ENCODE measurements around the gene OSBP2.

The OSBP2 gene

DNA sequence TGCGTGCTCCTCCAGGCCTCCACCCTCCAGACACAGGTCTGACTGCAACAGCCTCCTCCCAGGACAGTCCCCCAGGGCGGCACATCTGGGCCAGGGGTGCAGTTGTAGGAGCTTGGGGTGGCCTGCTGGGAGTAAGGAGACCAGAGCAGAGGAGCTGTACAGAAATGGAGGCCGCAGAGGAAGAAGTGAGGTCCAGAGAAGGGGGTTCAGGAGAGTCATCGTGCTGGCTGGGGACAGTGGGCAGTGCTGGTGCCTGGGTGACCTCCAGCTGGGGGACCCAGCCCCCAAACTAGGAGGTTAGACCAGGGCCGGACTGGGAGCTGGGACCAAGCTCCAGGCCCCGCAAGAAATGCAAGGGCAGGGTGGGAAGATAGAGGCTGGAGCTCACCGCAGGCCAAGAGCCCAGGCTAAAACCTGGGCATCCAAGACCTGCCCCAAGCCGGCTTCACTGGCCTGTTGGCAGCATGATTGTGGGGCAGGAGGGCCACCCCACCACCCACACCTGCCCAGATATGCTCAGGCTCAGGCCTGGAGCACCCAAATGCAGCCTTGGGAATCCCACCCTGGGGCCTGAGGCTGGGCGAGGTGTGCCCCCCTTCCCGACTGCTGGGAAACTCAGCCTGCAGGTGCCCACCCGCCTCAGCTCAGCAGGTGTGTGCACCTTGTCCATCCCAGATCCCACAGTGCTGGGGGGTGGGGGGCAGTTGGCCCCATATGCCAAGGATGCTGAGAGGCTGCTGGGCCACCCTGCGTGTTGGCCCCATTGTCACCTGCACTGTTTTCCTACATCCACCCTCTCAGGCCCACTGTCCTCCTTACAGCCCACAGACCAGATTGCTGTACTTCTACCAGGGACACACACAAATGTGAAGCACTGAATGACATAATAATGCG, 177.0 kb downstream of the OSBP2 start:
- DNase-seq, result no peak

DNA sequence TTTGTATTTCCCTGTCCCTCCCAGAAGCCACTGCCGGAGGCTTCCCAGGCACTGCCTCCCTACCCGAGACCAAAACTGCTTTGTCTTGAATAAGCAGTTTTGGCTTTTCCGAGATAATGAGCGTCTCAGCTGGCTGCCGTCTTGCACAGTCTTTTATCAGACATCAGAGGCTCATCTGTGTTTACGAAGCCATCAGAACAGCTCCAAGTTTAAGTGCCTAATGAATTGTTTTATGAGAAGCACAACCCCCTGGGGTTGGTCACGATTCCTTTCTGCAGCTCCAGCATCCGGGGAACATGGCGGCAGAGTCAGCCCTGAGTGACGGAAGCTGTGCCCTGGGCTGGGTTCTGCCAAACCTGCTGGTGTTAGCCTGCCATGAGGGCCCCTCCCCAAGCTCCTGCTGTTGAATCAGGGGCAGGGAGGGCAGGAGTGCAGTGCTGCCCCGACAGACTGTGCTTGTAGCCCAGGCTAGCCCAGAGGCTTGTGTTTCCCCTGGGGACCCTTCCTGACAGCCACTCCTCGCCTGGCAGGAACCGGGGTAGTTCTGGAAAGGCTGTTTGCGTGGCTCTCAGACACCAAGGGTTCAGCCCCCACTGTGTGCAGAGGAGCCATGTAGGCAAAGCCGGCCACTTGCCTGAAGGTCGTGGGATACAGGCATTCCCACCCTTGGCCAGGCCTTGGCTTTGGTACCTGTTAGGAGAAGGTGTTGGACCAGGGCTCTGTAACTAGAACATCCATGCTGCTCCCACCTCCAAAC, 177.8 kb downstream of the OSBP2 start:
- DNase-seq, result no peak

DNA sequence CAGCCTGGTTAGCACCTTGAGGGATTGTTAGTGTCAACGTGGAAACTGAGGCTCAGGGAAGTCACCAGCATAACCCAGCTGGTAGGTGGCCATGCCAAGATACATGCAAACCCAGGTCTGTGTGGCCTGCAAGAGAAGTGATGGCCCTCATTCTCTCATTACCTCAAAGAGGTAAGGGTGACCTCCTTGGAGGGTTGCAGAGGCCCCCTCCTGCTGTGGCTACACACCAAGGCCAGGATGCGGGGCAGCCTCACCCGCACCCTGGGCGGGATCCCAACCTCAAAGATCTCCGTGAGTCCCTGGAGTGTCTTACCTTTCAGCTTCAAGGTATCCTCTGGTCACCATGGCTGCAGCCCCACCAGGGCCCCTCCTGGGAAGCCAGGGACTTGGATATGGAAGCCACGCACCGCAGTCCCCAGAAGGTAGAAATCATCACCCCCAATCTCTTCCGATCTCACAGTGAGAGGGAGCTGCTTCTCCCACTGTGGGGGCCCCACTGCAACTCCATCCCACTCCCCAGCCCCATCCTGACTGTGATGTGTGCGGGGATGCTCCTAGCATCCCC, 178.5 kb downstream of the OSBP2 start:
- no peak for DNase-seq

DNA sequence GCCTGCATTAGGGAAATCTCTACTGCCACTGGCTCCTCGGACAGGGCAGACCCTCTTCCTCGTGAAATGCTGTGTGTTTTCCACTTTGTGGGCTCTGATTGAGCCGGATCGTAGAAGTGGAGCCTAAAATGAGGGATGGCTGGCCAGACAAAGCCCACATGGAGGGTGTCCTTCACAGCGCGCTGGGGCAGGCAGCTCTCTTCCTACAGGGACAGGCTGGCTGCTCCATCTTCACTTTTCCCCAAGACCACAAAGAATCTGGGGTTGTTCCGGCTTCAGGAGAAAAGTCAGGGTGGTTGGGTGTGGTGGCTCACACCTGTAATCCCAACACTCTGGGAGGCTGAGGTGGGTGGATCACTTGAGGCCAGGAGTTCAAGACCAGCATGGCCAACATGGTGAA, 179.0 kb downstream of the OSBP2 start:
- no peak for DNase-seq

DNA sequence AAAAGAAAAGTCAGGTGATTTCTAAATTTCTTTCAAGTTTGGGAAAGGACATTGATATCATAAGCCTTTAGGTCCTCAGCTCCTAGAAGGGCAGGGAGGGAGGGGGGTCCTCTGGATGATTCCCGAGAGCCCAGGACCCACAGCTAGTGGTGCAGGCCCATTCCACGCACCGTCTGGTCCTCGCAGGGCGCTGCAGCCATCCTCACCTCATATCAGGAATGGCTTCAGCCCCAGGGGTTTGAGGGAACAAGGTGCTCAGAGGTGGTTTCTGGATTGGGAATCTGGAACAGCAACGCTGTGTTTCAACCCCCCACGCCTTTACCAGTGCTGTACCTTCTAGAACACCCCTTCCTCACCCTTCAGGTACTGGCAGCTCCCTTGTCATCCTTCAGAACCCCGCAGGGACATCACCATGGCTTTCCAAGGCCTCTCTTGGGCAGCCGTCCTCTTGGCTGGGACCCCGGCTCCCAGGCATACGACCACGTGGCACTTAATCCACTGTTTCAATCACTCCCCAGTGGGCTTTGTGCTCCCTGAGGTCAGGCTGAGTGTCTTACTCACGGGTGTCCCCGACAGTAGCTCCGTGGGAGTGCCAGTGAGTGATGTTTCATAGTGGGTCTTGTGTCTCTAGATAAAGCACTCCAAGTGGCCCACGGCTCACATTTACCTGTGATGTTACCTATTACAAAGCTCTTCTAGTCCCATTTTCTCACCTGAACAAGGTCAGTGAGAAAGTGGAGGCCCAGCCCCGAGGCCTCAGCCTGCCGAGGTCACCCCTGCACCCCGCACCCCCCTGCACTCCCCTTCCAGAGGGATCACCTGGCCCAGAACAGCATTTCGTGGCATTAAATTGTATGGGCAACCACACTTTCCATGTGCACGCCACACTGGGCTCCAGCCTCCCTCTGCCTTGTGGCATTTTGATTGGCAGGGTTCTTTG, 180.0 kb downstream of the OSBP2 start:
- no peak for DNase-seq

DNA sequence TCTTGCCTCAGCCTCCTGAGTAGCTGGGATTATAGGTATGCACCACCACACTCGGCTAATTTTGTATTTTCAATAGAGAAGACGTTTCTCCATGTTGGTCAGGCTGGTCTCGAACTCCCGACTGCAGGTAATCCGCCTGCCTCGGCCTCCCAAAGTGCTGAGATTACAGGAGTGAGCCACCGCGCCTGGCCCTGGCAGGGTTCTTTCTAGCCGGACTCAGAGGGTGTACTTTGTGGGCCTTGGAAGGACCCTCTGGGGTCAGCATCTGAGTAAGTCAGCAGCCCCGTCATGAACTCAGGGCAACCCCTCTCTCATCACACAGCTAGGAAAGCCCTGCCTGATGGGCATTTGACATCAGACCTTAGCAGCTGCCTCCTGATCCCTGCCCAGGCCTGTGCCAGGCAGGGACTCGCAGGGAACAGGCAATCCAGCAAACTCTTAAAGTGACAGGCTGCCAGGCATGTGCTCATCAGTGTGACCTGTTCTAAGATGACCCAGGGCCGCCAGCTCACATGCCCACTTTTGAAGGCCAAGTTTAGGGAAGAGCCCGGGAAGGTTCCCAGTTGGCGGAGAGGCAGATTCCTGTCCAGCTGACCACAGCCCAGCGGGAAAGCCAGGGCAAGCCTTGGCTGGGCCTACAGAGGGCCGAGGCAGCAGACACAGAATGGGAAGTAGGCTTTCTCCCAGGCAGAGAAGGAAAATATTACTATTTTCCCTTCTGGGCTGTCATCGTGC, 181.0 kb downstream of the OSBP2 start:
- no peak for DNase-seq

DNA sequence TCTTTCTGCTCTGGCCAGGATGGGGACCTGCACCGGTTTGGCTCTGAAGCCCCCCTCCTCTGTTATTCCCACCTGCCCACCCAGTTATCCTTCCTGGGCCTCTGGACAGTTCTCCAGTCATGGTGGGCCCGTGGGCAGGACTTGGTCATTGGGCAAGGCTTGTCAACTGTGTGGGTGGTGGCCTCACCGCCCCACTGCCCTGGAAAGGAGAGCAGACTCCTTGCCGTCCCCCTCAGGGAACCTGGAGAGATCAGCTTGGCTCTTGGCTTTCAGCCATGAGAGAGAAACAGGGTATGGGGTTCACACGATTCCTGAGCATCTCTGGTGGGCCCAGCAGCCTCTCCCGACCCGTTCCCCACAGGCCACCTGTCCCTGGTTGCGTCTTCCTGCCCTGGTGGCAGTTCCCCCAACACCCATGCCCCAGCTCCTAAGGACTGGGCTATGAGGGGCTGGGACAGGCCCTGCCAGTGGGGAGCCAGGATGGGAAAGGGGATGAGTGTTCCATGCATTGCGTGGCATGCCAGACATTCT, 181.6 kb downstream of the OSBP2 start:
- DNase-seq, result no peak

DNA sequence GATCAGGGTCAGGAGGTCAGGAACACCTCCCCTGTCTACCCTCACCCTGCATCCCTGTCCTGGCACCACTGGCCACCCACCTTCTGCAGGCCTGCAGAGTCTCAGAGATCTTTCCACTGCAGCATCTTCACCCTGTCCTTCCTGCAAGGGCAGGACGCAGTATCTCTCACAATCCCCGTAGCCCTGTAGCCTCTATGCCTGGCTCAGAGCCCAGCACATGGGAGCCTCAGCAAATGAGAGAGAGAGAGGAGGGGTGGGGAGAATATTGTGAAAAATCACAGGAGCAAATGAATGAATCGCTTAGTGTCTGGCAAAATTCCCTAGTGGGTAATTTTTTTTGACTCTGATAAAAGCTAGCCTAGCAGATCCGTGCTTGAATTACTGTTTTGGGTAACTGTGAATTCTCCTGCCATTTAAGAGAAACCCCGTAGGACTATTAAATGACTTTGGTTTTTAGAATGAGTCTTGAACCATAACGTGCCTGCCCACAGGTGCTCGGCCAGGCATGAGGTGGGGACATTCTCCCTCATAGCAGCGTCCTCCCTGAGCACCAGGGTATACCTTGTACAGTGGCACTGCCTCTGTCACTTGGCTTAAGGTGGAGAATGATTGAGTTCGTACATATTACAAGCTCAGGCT, 182.4 kb downstream of the OSBP2 start:
- DNase-seq, result no peak

DNA sequence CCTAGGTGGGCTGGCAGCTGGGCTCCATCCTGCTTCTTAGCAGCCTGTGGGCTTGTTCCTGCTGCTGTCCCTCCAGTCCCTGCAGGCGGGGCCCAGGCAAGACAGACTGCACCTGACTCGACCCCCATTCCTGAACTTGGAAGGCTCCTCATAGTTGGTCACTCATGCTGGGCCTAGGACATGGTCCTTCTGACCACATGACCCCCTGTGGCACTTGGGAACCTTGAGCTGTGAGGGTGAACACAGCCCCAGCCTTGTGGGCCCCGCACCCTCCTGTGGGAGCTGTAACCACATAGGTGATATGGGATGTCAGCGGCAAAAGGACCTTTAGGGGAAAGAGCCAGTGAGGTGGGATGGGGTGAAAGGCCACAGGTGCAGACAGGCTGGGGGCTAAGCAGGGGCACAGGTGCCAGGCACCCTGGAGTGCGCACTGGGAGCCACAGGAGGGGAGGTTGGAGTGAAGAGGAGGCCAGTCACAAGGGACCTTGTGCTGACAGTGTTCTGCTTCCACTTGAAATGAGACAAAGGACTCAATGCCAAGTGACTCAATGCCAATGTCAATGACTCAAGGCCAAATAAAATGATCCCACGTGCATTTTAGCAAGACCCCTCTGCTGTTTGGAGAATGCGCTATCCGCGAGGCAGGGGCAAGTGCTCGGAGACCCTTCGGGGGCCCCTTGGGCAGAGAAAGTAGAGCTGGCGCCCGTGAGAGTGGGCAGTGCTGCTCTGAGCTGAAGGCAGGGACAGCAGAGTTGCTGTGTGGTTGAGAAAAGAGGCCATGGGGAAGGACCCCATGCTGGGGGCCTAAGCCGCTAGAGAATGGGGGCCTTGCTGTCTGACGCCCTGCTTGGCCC, 183.2 kb downstream of the OSBP2 start:
- DNase-seq, result no peak

DNA sequence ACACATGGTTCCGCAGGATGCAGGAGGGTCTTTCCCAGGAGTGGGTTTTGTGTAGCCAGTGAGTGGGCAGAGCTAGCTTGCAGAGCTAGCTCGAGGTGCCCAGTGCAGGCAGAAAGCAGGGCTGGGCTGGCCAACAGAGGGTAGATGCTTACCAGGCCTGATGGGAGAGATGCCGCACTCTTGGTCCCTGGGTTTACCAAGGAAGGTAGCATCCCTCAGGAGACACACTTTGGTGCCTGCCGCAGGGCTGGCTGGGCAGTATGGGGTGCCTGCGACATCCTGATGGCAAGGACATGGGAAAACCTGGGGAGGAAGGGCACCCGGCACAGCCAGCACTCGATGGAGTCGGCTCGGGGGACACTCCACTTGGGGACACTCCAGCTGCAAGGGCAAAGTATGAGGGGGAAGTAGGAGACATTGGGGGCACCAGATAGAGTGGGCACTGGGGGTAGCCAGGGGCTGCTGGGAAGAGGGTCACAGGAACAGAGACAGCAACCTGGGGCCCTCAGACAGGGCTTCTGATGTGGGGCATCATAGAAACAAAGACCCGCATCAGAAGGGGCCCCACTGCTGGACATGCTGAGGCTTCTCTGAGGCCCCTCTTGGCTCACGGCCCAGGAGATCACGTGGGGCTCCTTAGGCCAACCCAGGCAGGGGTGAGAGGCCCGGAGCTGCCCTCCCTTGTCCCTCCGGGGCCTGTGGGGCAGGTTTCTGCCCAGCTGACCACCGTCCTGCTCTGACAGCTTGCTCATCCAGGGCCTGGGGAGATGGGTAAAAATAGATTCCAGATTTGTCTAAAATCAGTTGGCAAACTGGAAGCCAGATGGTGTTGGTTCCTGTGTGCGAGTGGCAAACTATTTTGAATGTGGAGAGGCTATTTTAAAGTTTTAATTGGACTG, 184.1 kb downstream of the OSBP2 start:
- no peak for DNase-seq

DNA sequence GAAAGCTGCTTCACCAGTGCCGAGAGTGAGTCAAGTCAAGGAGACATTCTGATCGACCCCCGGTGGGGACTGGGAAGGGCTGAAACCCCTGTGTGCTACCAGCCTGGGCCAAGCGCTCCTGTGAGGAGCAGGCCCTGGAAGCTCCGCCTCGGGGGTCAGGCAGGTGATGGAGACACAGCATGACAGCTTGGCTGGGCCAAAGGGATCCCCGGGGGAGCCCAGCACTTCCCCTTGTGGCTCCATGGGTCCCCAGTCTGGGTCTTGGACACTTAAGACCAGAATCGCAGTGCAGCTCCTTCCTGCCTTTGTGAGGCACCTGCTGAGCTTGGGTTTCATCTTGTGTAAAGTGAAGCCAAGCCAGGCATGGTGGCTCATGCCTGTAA, 184.7 kb downstream of the OSBP2 start:
- DNase-seq, result no peak

DNA sequence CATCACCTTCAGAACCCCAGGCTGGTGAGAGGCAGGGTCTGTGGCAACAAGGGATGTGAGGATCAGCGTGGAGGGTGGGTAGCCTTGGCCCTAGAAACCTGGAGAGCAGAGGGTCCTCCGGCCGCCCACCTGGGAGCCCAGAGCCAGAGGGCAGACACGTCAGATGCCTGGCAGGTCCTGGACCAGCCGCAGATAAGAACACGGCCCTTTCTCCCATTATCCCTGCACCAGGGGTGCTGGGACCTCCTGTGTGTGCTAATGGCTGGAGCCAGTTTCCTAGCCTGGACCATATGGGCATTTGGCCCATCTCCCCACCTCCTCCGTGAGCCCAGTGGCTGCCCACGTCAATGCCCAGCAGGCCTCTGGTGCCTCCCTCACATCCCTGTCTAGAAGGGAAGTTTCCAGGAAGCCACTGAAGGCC, 185.5 kb downstream of the OSBP2 start:
- no peak for DNase-seq

DNA sequence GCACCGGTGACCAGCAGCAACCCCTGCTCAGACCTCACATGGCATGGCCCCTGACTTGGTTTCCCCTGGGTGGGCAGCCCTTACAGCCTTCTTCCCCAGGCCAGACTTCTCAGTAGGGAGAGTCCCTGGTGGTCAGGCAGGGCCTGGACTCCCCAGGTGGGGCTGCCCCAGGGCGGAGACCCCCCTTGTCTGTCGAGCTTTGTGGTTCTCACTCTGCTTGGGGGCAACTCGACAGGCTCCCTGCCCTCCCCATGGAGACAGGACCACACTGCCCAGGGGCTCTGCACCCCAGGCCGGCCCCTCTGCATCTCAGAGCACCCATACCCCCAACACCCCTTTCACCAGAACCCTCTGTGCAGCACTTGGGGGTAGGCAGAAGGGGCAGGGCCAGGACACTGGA, 186.2 kb downstream of the OSBP2 start:
- no peak for DNase-seq

DNA sequence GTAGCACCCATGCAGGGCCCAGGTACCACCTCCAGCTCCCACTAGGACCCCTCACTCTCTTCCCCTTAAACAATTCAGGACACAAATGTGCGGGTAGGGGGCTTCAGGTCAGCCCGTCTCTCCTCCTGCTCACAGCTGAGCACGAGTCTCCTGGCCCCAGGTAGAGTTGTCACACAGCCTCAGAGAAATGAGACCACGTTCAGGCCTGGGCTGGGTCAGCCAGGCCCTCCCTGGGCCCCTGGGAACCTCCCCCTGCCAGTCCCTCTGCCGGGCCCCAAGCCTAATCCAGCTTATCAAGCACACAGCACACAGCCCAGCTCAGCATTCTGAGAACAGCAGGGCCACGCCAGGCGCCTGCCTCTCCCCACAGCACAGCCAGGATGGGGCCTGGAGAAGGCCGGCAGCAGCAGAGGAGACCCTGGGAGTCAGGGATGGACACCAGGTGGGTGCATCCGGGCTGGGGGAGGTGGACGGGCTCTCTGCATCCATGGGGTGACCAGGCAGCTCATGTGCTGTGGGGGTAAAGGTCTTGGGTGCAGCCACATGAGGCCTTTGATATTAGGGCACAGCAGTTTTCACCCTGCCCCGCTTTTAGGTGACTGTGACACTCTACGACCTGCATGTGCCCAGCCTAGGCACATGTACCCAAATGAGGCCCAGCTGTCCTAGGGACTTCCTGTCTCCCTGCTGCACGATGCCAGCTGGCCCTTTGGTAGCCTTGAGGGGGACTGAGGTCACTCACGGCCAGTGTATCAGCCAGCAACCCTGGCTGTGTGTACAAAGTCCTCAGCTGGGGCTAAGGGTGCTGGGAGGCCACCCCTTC, 186.9 kb downstream of the OSBP2 start:
- DNase-seq, result no peak

DNA sequence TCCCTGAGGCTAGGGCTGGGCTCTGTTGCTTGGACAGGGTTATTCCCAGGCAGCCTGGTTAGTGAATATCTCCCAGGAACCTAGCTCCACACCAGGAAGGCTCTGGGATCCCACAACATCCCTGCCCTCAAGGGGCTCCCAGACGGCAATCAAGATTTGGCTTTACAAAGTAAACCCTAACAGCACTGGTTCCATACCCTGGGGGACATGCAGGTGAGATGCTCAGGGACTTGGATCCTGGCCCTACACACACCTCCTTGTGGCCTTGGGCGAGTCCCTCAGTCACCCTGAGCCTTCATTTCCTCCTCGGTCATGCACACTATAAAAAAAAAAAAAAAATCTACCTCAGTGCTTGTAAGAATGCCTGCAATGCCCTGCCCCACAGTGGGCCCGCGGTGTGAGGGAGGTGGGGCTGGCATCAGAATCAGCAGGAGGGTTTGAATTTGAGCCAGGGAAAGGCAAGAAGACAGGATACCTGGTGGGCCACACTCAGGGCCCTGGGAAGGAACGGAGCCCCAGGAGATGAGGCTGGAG, 187.6 kb downstream of the OSBP2 start:
- no peak for DNase-seq

DNA sequence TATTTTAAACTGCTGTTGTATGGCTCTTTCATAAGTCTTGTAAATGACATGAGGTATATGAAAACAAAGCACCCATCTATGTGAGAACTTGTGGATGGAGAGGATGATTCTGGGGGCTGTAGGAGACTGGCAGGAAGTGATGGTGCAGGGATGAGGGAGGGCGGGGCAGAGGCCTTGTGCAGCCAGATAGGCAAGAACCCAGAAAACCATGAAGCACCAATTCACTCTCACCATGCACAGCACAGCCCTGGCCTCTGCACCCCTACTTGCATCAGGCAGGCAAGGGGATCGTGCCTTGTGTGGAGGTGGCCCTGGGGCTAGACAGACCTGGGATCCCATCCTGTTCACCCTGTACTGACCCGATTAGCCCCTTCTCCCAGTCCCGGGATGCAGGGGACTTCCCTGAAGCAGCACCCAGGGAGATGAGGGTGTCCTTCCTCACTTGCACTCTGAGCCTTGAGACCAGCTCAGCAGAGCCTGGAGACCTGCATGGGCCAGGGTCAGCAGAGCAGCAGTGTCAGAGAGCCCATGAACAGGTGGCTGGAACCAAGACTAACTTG, 188.4 kb downstream of the OSBP2 start:
- DNase-seq, result no peak

DNA sequence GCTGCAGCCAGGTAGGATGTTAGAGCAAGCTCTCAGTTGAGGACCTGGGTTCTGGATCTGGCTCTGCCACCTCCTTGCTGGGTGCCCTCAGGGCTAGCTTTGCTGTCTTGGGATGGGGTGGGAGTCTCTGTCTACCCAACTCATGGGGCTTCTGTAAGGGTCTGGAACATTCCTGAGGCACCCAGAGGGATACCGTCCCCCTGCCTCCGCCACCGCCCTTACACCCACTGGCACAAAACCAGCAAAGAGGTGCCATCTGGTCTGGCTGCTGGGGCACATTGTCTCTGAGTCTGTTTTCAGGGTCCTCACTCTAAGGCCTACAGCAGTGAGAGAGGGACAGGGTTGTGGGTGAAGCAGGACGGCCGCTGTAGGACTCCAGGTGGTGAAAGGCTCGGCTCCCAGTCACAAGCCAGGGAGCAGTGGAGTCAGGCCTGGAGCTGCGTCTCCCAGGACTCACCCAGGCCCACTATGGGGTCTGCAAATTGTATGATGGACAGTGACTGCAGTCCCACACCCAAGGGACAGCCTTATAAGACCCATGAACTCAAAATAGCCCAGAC, 189.0 kb downstream of the OSBP2 start:
- DNase-seq, result no peak

All from stimulated activated naive CD4-positive, alpha-beta T cell (primary cell).